ENCODE results near the gene CLIC3.

CLIC3 gene

DNA sequence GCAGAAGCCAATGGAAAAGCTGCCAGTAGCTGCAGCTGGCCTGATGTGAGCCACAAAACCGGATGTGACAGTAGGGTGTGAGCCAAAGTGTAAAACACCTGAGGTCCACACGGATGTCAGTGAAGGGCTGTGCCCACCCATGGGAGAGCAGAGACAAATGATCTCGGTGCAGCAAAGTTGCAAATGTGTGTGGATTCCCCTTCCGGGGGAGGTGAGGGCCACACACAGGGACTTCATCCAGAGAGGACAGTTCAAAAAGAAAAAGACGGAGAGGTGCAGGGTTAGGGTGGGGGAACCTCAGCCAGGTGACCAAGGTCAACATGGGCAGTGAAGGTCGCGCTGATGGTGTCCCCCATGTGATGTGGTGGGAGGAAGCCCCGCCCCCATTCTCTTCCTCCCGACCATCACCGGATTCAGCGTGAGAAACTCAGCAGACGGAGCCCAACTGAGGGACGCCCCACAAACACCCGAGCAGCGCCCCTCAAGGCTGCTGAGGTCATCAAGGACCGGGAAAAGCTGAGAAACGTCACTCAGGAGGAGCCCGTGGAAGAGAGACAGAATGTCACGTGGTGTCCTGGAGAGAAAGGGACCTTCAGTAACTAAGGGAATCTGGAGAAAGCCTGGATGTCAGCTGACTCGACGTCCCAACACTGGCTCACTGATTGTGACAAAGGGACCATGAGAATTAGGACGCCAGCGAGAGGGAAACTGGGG is 30.4 kb downstream of the CLIC3 start:
- Histone ChIP-seq H3K9ac (ENCODE audit: low read length) (no peak overlapping the region), H3K36me3 (ENCODE audit: control insufficient read depth, insufficient read depth, low read length, severe bottlenecking) (no peaks in the 10 kb centered on the region), H3K27me3 (replicated peaks; ENCODE audit: control insufficient read depth, insufficient read depth, low read length) (peaks cover 9% of the 10 kb centered on the region), H3K9me3 (ENCODE audit: control insufficient read depth, low read length) (no peaks in the 10 kb centered on the region), H3K4me1 (ENCODE audit: control insufficient read depth, insufficient read depth, low read length) (peaks cover 6% of the 10 kb centered on the region), H3K4me3 (ENCODE audit: low read length) (no peak overlapping the region)
- DNase-seq (ENCODE audit: low read depth) = peak; percentile 44

- Histone ChIP-seq H3K27me3 (replicated peaks; ENCODE audit: control insufficient read depth, insufficient read depth, low read length) (peaks cover 9% of the 10 kb centered on the region), H3K9me3 (ENCODE audit: control insufficient read depth, low read length) (no peaks in the 10 kb centered on the region), H3K36me3 (ENCODE audit: control insufficient read depth, insufficient read depth, low read length, severe bottlenecking) (no peaks in the 10 kb centered on the region), H3K9ac (ENCODE audit: low read length) (no peak overlapping the region), H3K4me3 (ENCODE audit: low read length) (no peak overlapping the region), H3K4me1 (ENCODE audit: control insufficient read depth, insufficient read depth, low read length) (peaks cover 6% of the 10 kb centered on the region)
- no peak for DNase-seq (ENCODE audit: low read depth)
These were observed 31.4 kb downstream of the CLIC3 start for GRCh38 chr9:136964833-136965422.

- H3K9me3 ChIP-seq (ENCODE audit: control insufficient read depth, low read length) = no peaks in the 10 kb centered on the region
- no peaks in the 10 kb centered on the region for H3K36me3 ChIP-seq (ENCODE audit: control insufficient read depth, insufficient read depth, low read length, severe bottlenecking)
- no peak overlapping the region for H3K9ac ChIP-seq (ENCODE audit: low read length)
- no peak overlapping the region for H3K4me3 ChIP-seq (ENCODE audit: low read length)
- no peak for DNase-seq (ENCODE audit: low read depth)
- peaks cover 6% of the 10 kb centered on the region for H3K4me1 ChIP-seq (ENCODE audit: control insufficient read depth, insufficient read depth, low read length)
- H3K27me3 ChIP-seq (replicated peaks; ENCODE audit: control insufficient read depth, insufficient read depth, low read length) = peaks cover 9% of the 10 kb centered on the region
These were observed 32.1 kb downstream of the CLIC3 start for GRCh38 chr9:136964171-136964689.

GRCh38 chr9:136963751-136964150 is 32.6 kb downstream of the CLIC3 start:
- Histone ChIP-seq H3K36me3 (ENCODE audit: control insufficient read depth, insufficient read depth, low read length, severe bottlenecking) (no peaks in the 10 kb centered on the region), H3K9me3 (ENCODE audit: control insufficient read depth, low read length) (no peaks in the 10 kb centered on the region), H3K4me3 (ENCODE audit: low read length) (no peak overlapping the region), H3K27me3 (replicated peaks; ENCODE audit: control insufficient read depth, insufficient read depth, low read length) (peaks cover 9% of the 10 kb centered on the region), H3K4me1 (ENCODE audit: control insufficient read depth, insufficient read depth, low read length) (peaks cover 6% of the 10 kb centered on the region), H3K9ac (ENCODE audit: low read length) (no peak overlapping the region)
- no peak for DNase-seq (ENCODE audit: low read depth)

DNA sequence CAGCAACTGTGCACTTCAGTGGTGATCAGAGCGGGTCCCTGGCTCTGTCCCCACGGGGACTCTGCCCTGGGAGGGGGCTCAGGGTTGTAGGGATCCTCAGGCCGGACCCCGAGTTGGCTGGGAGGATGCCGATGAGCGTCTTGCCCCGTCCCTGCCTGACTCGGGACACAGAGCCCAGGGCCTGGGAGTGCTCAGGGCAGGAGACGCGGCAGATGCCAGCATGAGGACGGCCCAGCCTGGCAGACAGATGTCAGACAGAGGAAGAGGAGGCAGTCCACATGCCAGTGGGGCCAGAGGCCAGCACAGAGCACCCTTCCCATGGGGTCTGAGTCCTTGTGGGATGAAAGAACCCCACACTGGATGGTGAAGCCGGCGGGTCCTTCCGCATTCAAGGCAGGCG is 33.0 kb downstream of the CLIC3 start:
- H3K4me3 ChIP-seq (ENCODE audit: low read length) = no peak overlapping the region
- H3K27me3 ChIP-seq (replicated peaks; ENCODE audit: control insufficient read depth, insufficient read depth, low read length) = peaks cover 9% of the 10 kb centered on the region
- H3K9ac ChIP-seq (ENCODE audit: low read length) = no peak overlapping the region
- no peak for DNase-seq (ENCODE audit: low read depth)
- H3K36me3 ChIP-seq (ENCODE audit: control insufficient read depth, insufficient read depth, low read length, severe bottlenecking) = no peaks in the 10 kb centered on the region
- H3K4me1 ChIP-seq (ENCODE audit: control insufficient read depth, insufficient read depth, low read length) = peaks cover 6% of the 10 kb centered on the region
- no peaks in the 10 kb centered on the region for H3K9me3 ChIP-seq (ENCODE audit: control insufficient read depth, low read length)

GRCh38 chr9:136962701-136963248 is 33.6 kb downstream of the CLIC3 start:
- peaks cover 9% of the 10 kb centered on the region for H3K27me3 ChIP-seq (replicated peaks; ENCODE audit: control insufficient read depth, insufficient read depth, low read length)
- DNase-seq (ENCODE audit: low read depth) = no peak
- no peaks in the 10 kb centered on the region for H3K36me3 ChIP-seq (ENCODE audit: control insufficient read depth, insufficient read depth, low read length, severe bottlenecking)
- no peak overlapping the region for H3K9ac ChIP-seq (ENCODE audit: low read length)
- no peaks in the 10 kb centered on the region for H3K9me3 ChIP-seq (ENCODE audit: control insufficient read depth, low read length)
- peaks cover 6% of the 10 kb centered on the region for H3K4me1 ChIP-seq (ENCODE audit: control insufficient read depth, insufficient read depth, low read length)
- H3K4me3 ChIP-seq (ENCODE audit: low read length) = no peak overlapping the region

DNA sequence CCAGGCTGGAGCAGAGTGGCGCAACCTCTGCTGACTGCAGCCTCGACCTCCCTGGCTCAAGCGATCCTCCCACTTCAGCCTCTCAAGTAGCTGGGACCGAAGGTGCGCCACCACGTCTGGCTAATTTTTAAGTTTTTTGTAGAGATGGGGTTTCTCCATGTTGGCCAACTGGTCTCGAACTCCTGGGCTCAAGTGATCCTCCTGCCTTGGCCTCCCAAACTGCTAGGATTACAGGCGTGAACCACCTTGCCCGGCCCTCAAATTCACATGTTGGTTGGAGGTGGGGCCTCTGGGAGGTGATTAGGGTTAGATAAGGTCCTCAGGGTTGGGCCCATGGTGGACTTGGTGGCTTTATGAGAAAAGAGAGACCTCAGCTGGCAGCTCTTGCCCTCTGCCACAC is 34.2 kb downstream of the CLIC3 start:
- H3K9me3 ChIP-seq (ENCODE audit: control insufficient read depth, low read length) = no peaks in the 10 kb centered on the region
- peak overlapping the region; percentile 49 for H3K9ac ChIP-seq (ENCODE audit: low read length)
- peaks cover 9% of the 10 kb centered on the region for H3K27me3 ChIP-seq (replicated peaks; ENCODE audit: control insufficient read depth, insufficient read depth, low read length)
- no peak overlapping the region for H3K4me3 ChIP-seq (ENCODE audit: low read length)
- H3K4me1 ChIP-seq (ENCODE audit: control insufficient read depth, insufficient read depth, low read length) = peaks cover 6% of the 10 kb centered on the region
- H3K36me3 ChIP-seq (ENCODE audit: control insufficient read depth, insufficient read depth, low read length, severe bottlenecking) = no peaks in the 10 kb centered on the region
- no peak for DNase-seq (ENCODE audit: low read depth)

GRCh38 chr9:136961279-136962065 is 34.9 kb downstream of the CLIC3 start:
- Histone ChIP-seq H3K27me3 (replicated peaks; ENCODE audit: control insufficient read depth, insufficient read depth, low read length) (peaks cover 9% of the 10 kb centered on the region), H3K4me1 (ENCODE audit: control insufficient read depth, insufficient read depth, low read length) (peaks cover 6% of the 10 kb centered on the region), H3K36me3 (ENCODE audit: control insufficient read depth, insufficient read depth, low read length, severe bottlenecking) (no peaks in the 10 kb centered on the region), H3K4me3 (ENCODE audit: low read length) (no peak overlapping the region), H3K9ac (ENCODE audit: low read length) (peak overlapping the region; percentile 49), H3K9me3 (ENCODE audit: control insufficient read depth, low read length) (no peaks in the 10 kb centered on the region)
- DNase-seq (ENCODE audit: low read depth) = no peak

- Histone ChIP-seq H3K9ac (ENCODE audit: low read length) (peak overlapping the region; percentile 49), H3K36me3 (ENCODE audit: control insufficient read depth, insufficient read depth, low read length, severe bottlenecking) (no peaks in the 10 kb centered on the region), H3K4me1 (ENCODE audit: control insufficient read depth, insufficient read depth, low read length) (peaks cover 6% of the 10 kb centered on the region), H3K9me3 (ENCODE audit: control insufficient read depth, low read length) (no peaks in the 10 kb centered on the region), H3K27me3 (replicated peaks; ENCODE audit: control insufficient read depth, insufficient read depth, low read length) (peaks cover 9% of the 10 kb centered on the region), H3K4me3 (ENCODE audit: low read length) (no peak overlapping the region)
- DNase-seq (ENCODE audit: low read depth) = no peak
These were observed 35.5 kb downstream of the CLIC3 start for GRCh38 chr9:136960938-136961275.

DNA sequence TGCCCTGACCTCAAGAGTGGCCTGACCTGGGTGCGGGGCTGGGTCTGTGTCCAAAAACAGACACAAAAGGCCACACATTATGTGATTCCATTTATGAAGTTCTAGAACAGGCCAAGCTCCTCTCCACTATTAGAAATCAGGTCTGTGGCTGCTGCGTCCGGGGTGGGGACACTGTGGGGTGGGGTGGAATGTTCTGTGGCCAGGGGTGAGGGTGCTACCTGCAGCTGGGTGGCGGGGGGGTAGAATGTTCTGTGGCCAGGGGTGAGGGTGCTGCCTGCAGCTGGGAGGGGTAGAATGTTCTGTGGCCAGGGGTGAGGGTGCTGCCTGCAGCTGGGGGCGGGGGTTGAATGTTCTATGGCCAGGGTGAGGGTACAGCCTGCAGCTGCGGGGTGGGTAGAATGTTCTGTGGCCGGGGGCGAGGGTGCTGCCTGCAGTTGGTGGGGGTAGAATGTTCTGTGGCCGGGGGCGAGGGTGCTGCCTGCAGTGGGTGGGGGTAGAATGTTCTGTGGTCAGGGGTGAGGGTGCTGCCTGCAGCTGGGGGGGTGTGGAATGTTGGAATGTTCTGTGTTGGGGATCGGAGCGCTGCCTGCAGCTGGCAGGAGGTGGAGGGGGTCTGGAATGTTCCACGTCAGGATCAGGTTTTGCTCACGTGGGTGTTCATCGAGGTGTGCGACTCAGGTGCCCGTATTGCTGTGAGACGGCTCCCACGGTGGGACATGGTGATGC is 36.0 kb downstream of the CLIC3 start:
- Histone ChIP-seq H3K36me3 (ENCODE audit: control insufficient read depth, insufficient read depth, low read length, severe bottlenecking) (no peaks in the 10 kb centered on the region), H3K27me3 (replicated peaks; ENCODE audit: control insufficient read depth, insufficient read depth, low read length) (peaks cover 10% of the 10 kb centered on the region), H3K9me3 (ENCODE audit: control insufficient read depth, low read length) (no peaks in the 10 kb centered on the region), H3K4me3 (ENCODE audit: low read length) (no peak overlapping the region), H3K9ac (ENCODE audit: low read length) (no peak overlapping the region), H3K4me1 (ENCODE audit: control insufficient read depth, insufficient read depth, low read length) (peaks cover 6% of the 10 kb centered on the region)
- no peak for DNase-seq (ENCODE audit: low read depth)
